ENCODE measurements around the gene RSBN1.

DNA sequence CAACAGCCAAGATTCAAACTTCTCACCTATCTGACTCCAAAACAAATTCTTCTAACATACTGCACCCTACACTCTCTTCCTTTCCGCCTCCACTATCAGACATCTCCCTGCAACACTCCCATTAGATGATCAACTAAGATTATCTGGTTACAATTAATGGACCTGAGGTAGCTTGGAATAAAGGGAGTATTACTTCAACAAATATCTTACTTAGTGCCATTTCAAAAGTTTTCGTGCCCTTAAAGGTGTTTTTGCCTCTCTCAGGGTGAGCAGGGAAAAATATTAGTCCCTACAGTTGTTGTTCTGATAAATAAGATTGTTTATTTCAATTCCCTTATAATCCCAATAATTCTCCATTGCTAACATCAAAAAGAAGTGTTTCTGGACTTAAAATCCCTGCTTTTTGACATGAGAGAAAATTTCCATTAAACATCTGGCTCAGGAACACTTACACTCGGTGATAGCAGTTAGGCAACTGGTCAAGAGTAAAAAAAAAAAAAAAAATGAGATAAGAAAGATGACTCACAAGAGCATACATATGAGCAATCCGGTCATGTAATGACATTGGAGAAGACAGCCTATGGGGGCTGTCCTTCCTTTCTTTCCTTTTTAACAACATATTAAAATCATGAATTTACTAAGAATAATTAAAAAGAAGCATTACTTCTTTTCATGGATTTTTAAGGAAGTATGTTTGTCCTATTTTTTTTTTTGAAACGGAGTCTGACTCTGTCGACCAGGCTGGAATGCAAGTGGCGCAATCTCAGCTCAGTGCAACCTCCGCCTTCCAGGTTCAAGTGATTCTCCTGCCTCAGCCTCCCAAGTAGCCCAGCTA lies 7.6 kb downstream of the RSBN1 start:
- TF ChIP-seq, protein P1, sequence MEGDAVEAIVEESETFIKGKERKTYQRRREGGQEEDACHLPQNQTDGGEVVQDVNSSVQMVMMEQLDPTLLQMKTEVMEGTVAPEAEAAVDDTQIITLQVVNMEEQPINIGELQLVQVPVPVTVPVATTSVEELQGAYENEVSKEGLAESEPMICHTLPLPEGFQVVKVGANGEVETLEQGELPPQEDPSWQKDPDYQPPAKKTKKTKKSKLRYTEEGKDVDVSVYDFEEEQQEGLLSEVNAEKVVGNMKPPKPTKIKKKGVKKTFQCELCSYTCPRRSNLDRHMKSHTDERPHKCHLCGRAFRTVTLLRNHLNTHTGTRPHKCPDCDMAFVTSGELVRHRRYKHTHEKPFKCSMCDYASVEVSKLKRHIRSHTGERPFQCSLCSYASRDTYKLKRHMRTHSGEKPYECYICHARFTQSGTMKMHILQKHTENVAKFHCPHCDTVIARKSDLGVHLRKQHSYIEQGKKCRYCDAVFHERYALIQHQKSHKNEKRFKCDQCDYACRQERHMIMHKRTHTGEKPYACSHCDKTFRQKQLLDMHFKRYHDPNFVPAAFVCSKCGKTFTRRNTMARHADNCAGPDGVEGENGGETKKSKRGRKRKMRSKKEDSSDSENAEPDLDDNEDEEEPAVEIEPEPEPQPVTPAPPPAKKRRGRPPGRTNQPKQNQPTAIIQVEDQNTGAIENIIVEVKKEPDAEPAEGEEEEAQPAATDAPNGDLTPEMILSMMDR (IDR thresholded peaks at IDR 0.05) = no peak
- no peak for TF ChIP-seq SMC3 (IDR thresholded peaks at IDR 0.05; ENCODE audit: low read depth, low read length)
- no peak for TF ChIP-seq GABPA (IDR thresholded peaks at IDR 0.05; ENCODE audit: low read depth)
- TF ChIP-seq FOSL2 (IDR thresholded peaks at IDR 0.05; ENCODE audit: borderline replicate concordance, low read depth) = peak; percentile 70; the same call in 1 of the 2 replicates
- TF ChIP-seq JUND (IDR thresholded peaks at IDR 0.05) = peak; percentile 56
- TF ChIP-seq, protein P2, sequence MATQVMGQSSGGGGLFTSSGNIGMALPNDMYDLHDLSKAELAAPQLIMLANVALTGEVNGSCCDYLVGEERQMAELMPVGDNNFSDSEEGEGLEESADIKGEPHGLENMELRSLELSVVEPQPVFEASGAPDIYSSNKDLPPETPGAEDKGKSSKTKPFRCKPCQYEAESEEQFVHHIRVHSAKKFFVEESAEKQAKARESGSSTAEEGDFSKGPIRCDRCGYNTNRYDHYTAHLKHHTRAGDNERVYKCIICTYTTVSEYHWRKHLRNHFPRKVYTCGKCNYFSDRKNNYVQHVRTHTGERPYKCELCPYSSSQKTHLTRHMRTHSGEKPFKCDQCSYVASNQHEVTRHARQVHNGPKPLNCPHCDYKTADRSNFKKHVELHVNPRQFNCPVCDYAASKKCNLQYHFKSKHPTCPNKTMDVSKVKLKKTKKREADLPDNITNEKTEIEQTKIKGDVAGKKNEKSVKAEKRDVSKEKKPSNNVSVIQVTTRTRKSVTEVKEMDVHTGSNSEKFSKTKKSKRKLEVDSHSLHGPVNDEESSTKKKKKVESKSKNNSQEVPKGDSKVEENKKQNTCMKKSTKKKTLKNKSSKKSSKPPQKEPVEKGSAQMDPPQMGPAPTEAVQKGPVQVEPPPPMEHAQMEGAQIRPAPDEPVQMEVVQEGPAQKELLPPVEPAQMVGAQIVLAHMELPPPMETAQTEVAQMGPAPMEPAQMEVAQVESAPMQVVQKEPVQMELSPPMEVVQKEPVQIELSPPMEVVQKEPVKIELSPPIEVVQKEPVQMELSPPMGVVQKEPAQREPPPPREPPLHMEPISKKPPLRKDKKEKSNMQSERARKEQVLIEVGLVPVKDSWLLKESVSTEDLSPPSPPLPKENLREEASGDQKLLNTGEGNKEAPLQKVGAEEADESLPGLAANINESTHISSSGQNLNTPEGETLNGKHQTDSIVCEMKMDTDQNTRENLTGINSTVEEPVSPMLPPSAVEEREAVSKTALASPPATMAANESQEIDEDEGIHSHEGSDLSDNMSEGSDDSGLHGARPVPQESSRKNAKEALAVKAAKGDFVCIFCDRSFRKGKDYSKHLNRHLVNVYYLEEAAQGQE (IDR thresholded peaks at IDR 0.05; ENCODE audit: low read depth, low read length) = no peak
- no peak for TF ChIP-seq RXRA (IDR thresholded peaks at IDR 0.05; ENCODE audit: borderline replicate concordance, low read depth)
- no peak for TF ChIP-seq TEAD4 (IDR thresholded peaks at IDR 0.05; ENCODE audit: borderline replicate concordance, insufficient read depth)
- TF ChIP-seq FOXM1 (IDR thresholded peaks at IDR 0.05; ENCODE audit: low read depth) = no peak
- TF ChIP-seq POLR2AphosphoS5 (IDR thresholded peaks at IDR 0.05; ENCODE audit: low read depth, low read length) = no peak
- no peak for TF ChIP-seq MXI1 (IDR thresholded peaks at IDR 0.05; ENCODE audit: low read depth, low read length)
- TF ChIP-seq, protein P3, sequence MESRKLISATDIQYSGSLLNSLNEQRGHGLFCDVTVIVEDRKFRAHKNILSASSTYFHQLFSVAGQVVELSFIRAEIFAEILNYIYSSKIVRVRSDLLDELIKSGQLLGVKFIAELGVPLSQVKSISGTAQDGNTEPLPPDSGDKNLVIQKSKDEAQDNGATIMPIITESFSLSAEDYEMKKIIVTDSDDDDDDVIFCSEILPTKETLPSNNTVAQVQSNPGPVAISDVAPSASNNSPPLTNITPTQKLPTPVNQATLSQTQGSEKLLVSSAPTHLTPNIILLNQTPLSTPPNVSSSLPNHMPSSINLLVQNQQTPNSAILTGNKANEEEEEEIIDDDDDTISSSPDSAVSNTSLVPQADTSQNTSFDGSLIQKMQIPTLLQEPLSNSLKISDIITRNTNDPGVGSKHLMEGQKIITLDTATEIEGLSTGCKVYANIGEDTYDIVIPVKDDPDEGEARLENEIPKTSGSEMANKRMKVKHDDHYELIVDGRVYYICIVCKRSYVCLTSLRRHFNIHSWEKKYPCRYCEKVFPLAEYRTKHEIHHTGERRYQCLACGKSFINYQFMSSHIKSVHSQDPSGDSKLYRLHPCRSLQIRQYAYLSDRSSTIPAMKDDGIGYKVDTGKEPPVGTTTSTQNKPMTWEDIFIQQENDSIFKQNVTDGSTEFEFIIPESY (IDR thresholded peaks at IDR 0.05; ENCODE audit: borderline replicate concordance, low read depth) = no peak
